IPS DF 6.9 (cell line): ENCODE data around the gene MPPED1.

Source experiments
- DNase-seq: peaks from one replicate; pipeline ENCODE4 v3.0.0-alpha.2; 2013; ENCODE audit warnings: low read depth, low spot score
- H3K27ac ChIP-seq: one replicate; pipeline ENCODE4 v1.5.1; 2013; ENCODE audit warnings: low read length, control low read depth
- H3K27me3 ChIP-seq: 2 replicates; pipeline ENCODE4 v1.6.1; 2013; ENCODE audit warnings: mild to moderate bottlenecking, low read length; ENCODE audit not compliant: control insufficient read depth, insufficient read depth
- H3K36me3 ChIP-seq: 2 replicates; pipeline ENCODE4 v1.6.1; 2013; ENCODE audit warnings: low read length; ENCODE audit not compliant: control insufficient read depth, insufficient read depth
- H3K4me1 ChIP-seq: 2 replicates; pipeline ENCODE4 v1.6.1; 2013; ENCODE audit warnings: low read length; ENCODE audit not compliant: control insufficient read depth, insufficient read depth
- H3K4me3 ChIP-seq: 2 replicates; pipeline ENCODE4 v1.5.1; 2013; ENCODE audit warnings: mild to moderate bottlenecking, low read length
- H3K9me3 ChIP-seq: 2 replicates; pipeline ENCODE4 v1.6.1; 2013; ENCODE audit warnings: low read length, inconsistent platforms; ENCODE audit not compliant: control insufficient read depth, insufficient read depth
- WGBS: extraction: QIAGEN DNeasy Blood & Tissue Kit; methylation state at CpG from one replicate; pipeline ENCODE4 v1.1.7; 2013; ENCODE audit warnings: mixed read lengths, missing lambda C conversion rate; ENCODE audit not compliant: insufficient read length, insufficient coverage; 5-methylcytosine and 5-hydroxymethylcytosine counted together

MPPED1 gene

GRCh38 chr22:43393132-43393843, 18.5 kb upstream of the MPPED1 start:
- no peak overlapping the region for H3K27ac ChIP-seq
- no peaks in the 10 kb centered on the region for H3K36me3 ChIP-seq
- no peak overlapping the region for H3K4me3 ChIP-seq
- DNase-seq: no peak
- H3K9me3 ChIP-seq: no peaks in the 10 kb centered on the region
- H3K27me3 ChIP-seq: no peaks in the 10 kb centered on the region
- H3K4me1 ChIP-seq: peaks cover 2% of the 10 kb centered on the region
- WGBS: no CpG with 5 or more reads among the region's 14 CpGs

- Histone ChIP-seq H3K4me1 (no peaks in the 10 kb centered on the region), H3K4me3 (no peak overlapping the region), H3K27me3 (no peaks in the 10 kb centered on the region), H3K9me3 (no peaks in the 10 kb centered on the region), H3K27ac (no peak overlapping the region), H3K36me3 (no peaks in the 10 kb centered on the region)
- DNase-seq: no peak
- no CpG with 5 or more reads among the region's 4 CpGs for WGBS
Measured at GRCh38 chr22:43393844-43394474, 17.9 kb upstream of the MPPED1 start.

- no peak overlapping the region for H3K27ac ChIP-seq
- H3K36me3 ChIP-seq: no peaks in the 10 kb centered on the region
- no peaks in the 10 kb centered on the region for H3K9me3 ChIP-seq
- no peak overlapping the region for H3K4me3 ChIP-seq
- no CpG with 5 or more reads among the region's 9 CpGs for WGBS
- DNase-seq: no peak
- no peaks in the 10 kb centered on the region for H3K27me3 ChIP-seq
- no peaks in the 10 kb centered on the region for H3K4me1 ChIP-seq
Measured at GRCh38 chr22:43395086-43395695, 16.6 kb upstream of the MPPED1 start.

GRCh38 chr22:43396321-43396933, 15.4 kb upstream of the MPPED1 start:
- Histone ChIP-seq H3K27ac (no peak overlapping the region), H3K36me3 (no peaks in the 10 kb centered on the region), H3K4me3 (no peak overlapping the region), H3K27me3 (no peaks in the 10 kb centered on the region), H3K4me1 (no peaks in the 10 kb centered on the region), H3K9me3 (no peaks in the 10 kb centered on the region)
- DNase-seq: no peak
- WGBS: no CpG with 5 or more reads among the region's 17 CpGs

- no peaks in the 10 kb centered on the region for H3K36me3 ChIP-seq
- no peaks in the 10 kb centered on the region for H3K9me3 ChIP-seq
- no peaks in the 10 kb centered on the region for H3K27me3 ChIP-seq
- H3K4me1 ChIP-seq: no peaks in the 10 kb centered on the region
- H3K4me3 ChIP-seq: no peak overlapping the region
- DNase-seq: no peak
- no CpG with 5 or more reads among the region's 23 CpGs for WGBS
- no peak overlapping the region for H3K27ac ChIP-seq
Measured at GRCh38 chr22:43396934-43397457, 14.8 kb upstream of the MPPED1 start.

GRCh38 chr22:43397766-43398165, 14.0 kb upstream of the MPPED1 start:
- no peaks in the 10 kb centered on the region for H3K36me3 ChIP-seq
- no CpG with 5 or more reads among the region's 7 CpGs for WGBS
- no peak overlapping the region for H3K27ac ChIP-seq
- no peak for DNase-seq
- no peaks in the 10 kb centered on the region for H3K9me3 ChIP-seq
- no peaks in the 10 kb centered on the region for H3K27me3 ChIP-seq
- H3K4me1 ChIP-seq: no peaks in the 10 kb centered on the region
- H3K4me3 ChIP-seq: no peak overlapping the region

GRCh38 chr22:43398246-43398645, 13.6 kb upstream of the MPPED1 start:
- Histone ChIP-seq H3K36me3 (no peaks in the 10 kb centered on the region), H3K27me3 (no peaks in the 10 kb centered on the region), H3K27ac (no peak overlapping the region), H3K4me3 (no peak overlapping the region), H3K4me1 (no peaks in the 10 kb centered on the region), H3K9me3 (no peaks in the 10 kb centered on the region)
- DNase-seq: no peak
- WGBS: no CpG with 5 or more reads among the region's 5 CpGs

- Histone ChIP-seq H3K27ac (no peak overlapping the region), H3K36me3 (no peaks in the 10 kb centered on the region), H3K9me3 (no peaks in the 10 kb centered on the region), H3K4me3 (no peak overlapping the region), H3K4me1 (no peaks in the 10 kb centered on the region), H3K27me3 (no peaks in the 10 kb centered on the region)
- no CpG with 5 or more reads among the region's 8 CpGs for WGBS
- no peak for DNase-seq
Measured at GRCh38 chr22:43398910-43399309, 12.9 kb upstream of the MPPED1 start.

- no peak overlapping the region for H3K4me3 ChIP-seq
- WGBS: no CpG with 5 or more reads among the region's 25 CpGs
- H3K27ac ChIP-seq: no peak overlapping the region
- H3K4me1 ChIP-seq: no peaks in the 10 kb centered on the region
- H3K36me3 ChIP-seq: no peaks in the 10 kb centered on the region
- no peaks in the 10 kb centered on the region for H3K27me3 ChIP-seq
- H3K9me3 ChIP-seq: no peaks in the 10 kb centered on the region
- no peak for DNase-seq
Measured at GRCh38 chr22:43399338-43399979, 12.4 kb upstream of the MPPED1 start.

- DNase-seq: no peak
- H3K4me1 ChIP-seq: no peaks in the 10 kb centered on the region
- no CpG with 5 or more reads among the region's 6 CpGs for WGBS
Measured at GRCh38 chr22:43399980-43400358, 11.8 kb upstream of the MPPED1 start.

More at GRCh38 chr22:43399980-43400358, 11.8 kb upstream of the MPPED1 start:
- no peaks in the 10 kb centered on the region for H3K36me3 ChIP-seq
- H3K27ac ChIP-seq: no peak overlapping the region
- no peak overlapping the region for H3K4me3 ChIP-seq
- no peaks in the 10 kb centered on the region for H3K9me3 ChIP-seq
- H3K27me3 ChIP-seq: no peaks in the 10 kb centered on the region
